Coronary artery (tissue), 2 donors: ENCODE results near the gene SUCNR1.
"Not testable (repeated sequence)": the region's sequence is repeated elsewhere in the genome, so short reads cannot be mapped to it uniquely, and the experiment has no call there.

Experiments used
- DNase-seq: peaks from one replicate; pipeline ENCODE4 v3.0.0-alpha.2; 2017; ENCODE audit warnings: low spot score
- H3K27ac ChIP-seq, 2 donors: fragments of 200-600 bp; sonication (generic); one replicate each; pipeline ENCODE4 v1.5.1; 2016 to 2019
- H3K4me3 ChIP-seq: fragments of 200-600 bp; sonication (generic); 2 replicates; pipeline ENCODE4 v1.5.1; 2016; ENCODE audit warnings: mild to moderate bottlenecking, moderate library complexity
- CTCF ChIP-seq: fragments of 200-600 bp; sonication (generic); IDR thresholded peaks from one replicate; pipeline ENCODE4 v1.5.1; 2019; ENCODE audit warnings: antibody characterized with exemption

Gene SUCNR1

GRCh38 chr3:151895478-151896241 lies 22.2 kb downstream of the SUCNR1 start:
- no peak for DNase-seq
- TF ChIP-seq CTCF: no peak
- no peak overlapping the region for H3K27ac ChIP-seq
- no peak overlapping the region for H3K4me3 ChIP-seq

- no peak overlapping the region for H3K4me3 ChIP-seq
- no peak for TF ChIP-seq CTCF
- DNase-seq: no peak
- no peak overlapping the region for H3K27ac ChIP-seq
Observed at GRCh38 chr3:151896246-151897012, 23.0 kb downstream of the SUCNR1 start.

GRCh38 chr3:151898121-151898520 lies 24.7 kb downstream of the SUCNR1 start:
- not testable (repeated sequence) for DNase-seq, H3K27ac ChIP-seq, H3K4me3 ChIP-seq

- not testable (repeated sequence) for DNase-seq, H3K27ac ChIP-seq, H3K4me3 ChIP-seq
Observed at GRCh38 chr3:151898564-151899261, 25.3 kb downstream of the SUCNR1 start.

GRCh38 chr3:151899996-151900395 lies 26.6 kb downstream of the SUCNR1 start:
- DNase-seq: no peak
- no peak for TF ChIP-seq CTCF
- Histone ChIP-seq H3K27ac (no peak overlapping the region), H3K4me3 (no peak overlapping the region)

GRCh38 chr3:151900460-151900859 lies 27.0 kb downstream of the SUCNR1 start:
- Histone ChIP-seq H3K4me3 (no peak overlapping the region), H3K27ac (no peak overlapping the region)
- TF ChIP-seq CTCF: no peak
- no peak for DNase-seq

GRCh38 chr3:151900884-151901643 lies 27.6 kb downstream of the SUCNR1 start:
- no peak for TF ChIP-seq CTCF
- no peak for DNase-seq
- H3K4me3 ChIP-seq: no peak overlapping the region
- H3K27ac ChIP-seq: peak overlapping the region in 1 of 2 donors; percentile 17
